Astrocyte of the spinal cord (primary cell): ENCODE results near the gene DLGAP1.
A peak's percentile ranks its signal among the peaks of the same experiment; 100 is the strongest.

Experiments
- DNase-seq: peaks from one replicate; pipeline ENCODE4 v3.0.0; 2011; ENCODE audit warnings: low read depth, low spot score
- H3K4me3 ChIP-seq: 2 replicates; pipeline ENCODE4 v1.5.1; 2011; ENCODE audit warnings: low read depth, mild to moderate bottlenecking, low read length, moderate library complexity
- in situ Hi-C: cut with HindIII; loops from 2 replicates; pipeline ENCODE4 v1.10.0; 2017; ENCODE audit warnings: low sequenced_read_pairs
- TF ChIP-seq, protein P1 (sequence below): IDR thresholded peaks from 2 replicates; pipeline ENCODE4 v1.5.1; 2012; ENCODE audit warnings: low read depth, mild to moderate bottlenecking, low read length, inconsistent platforms

The DLGAP1 gene

DNA sequence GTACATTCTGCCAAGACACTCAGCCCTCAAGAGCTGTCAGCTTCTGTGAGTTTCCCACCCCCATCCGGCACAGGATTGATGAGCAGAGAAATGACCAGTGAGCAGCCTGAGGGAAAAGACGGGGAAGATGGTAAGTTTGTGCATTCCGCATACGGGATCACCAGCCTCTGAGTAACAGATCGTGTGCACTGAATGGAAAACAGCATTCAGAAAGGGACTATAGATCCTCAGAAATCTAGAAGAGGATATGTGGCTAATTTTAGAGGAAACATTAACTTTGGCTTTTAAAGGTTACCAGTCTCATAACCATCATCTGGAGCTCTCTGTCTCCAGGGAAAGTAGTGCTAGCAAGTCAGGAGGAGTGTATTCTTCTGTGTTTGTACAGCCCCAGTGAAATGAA lies 679.1 kb downstream of the DLGAP1 start:
- no peak for DNase-seq
- in situ Hi-C loops, result no loop called here
- no peak overlapping the region for H3K4me3 ChIP-seq
- TF ChIP-seq, protein P1, sequence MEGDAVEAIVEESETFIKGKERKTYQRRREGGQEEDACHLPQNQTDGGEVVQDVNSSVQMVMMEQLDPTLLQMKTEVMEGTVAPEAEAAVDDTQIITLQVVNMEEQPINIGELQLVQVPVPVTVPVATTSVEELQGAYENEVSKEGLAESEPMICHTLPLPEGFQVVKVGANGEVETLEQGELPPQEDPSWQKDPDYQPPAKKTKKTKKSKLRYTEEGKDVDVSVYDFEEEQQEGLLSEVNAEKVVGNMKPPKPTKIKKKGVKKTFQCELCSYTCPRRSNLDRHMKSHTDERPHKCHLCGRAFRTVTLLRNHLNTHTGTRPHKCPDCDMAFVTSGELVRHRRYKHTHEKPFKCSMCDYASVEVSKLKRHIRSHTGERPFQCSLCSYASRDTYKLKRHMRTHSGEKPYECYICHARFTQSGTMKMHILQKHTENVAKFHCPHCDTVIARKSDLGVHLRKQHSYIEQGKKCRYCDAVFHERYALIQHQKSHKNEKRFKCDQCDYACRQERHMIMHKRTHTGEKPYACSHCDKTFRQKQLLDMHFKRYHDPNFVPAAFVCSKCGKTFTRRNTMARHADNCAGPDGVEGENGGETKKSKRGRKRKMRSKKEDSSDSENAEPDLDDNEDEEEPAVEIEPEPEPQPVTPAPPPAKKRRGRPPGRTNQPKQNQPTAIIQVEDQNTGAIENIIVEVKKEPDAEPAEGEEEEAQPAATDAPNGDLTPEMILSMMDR, result no peak

DNA sequence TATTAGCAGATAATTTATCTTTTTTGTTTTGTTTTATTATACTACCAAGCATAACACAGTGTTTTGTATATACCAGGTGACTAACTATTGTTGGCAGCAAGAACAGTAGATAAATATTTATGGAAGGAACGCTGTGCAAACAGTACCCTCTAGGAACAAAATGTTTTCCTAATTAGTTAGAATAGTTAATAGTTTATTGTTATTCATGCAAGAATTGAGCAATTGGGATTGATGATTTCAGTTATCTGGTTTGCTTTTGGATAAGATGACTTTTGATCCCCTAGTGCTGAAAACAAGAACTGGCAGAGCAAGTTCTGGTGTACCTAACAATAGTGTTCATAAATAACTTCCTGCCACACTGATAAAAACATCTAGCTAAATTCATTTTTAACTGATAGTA lies 681.8 kb downstream of the DLGAP1 start:
- no peak for DNase-seq
- TF ChIP-seq, protein P1, result no peak
- in situ Hi-C loops, result no loop called here
- no peak overlapping the region for H3K4me3 ChIP-seq

DNA sequence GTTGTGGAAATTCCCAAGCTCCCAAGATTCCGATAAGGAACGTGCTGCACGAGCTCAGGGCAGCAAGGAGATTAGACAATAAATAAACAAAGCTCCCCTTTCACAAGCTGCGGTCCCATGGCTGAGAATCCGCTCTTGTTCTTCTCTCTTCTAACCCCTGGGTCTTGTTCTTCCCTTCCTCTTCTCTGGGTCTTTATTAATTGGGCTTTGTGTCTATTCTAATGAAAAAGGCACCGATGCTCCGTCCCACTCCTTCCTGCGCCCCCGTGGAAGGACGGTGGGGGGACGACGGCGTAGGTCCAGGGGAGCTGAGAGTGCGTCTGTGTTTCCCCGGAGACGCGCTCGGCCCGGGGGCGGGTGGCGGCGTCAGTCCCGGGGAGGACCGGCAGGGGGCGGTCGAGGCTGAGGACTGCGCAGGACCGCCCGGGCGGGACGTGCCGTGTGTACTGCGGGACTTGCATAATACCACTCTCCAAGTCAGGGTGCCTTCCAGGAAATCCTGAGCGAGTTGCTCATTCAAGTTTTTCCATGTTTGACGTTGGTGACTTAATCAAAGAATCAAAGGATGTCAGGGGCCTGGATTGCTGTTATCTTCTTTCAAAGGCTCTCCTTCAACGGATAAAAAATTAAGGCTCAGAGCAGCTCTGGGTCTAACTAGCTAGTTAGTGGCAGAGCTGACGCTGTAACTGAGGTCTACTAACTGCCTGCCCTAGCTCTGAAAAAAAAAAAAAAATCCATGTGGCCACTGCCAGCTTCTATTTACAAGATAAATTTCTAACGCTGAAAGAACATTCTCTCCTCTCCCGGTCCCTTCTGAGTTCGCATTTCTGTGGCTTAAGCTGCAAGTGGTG lies 683.8 kb downstream of the DLGAP1 start:
- TF ChIP-seq, protein P1, result peak; percentile 82
- in situ Hi-C loops, result no loop called here
- H3K4me3 ChIP-seq, result peak overlapping the region; percentile 43
- DNase-seq, result peak; percentile 92

DNA sequence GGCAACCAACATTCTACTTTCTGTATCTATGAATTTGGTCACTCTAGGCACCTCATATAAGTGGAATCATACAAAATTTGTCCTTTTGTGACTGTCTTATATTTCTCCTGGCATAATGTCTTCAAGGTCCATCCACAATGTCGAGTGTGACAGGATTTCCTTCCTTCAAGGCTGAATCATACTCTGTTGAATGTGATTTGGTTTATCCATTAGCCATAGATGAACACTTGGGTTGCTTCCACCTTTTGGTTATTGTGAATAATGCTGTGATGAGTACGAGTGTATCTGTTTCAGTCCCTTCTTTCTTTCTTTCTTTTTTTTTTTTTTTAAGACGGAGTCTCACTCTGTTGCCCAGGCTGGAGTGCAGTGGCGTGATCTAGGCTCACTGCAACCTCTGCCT lies 693.8 kb downstream of the DLGAP1 start:
- TF ChIP-seq, protein P1, result no peak
- DNase-seq, result no peak
- in situ Hi-C loops, result no loop called here

DNA sequence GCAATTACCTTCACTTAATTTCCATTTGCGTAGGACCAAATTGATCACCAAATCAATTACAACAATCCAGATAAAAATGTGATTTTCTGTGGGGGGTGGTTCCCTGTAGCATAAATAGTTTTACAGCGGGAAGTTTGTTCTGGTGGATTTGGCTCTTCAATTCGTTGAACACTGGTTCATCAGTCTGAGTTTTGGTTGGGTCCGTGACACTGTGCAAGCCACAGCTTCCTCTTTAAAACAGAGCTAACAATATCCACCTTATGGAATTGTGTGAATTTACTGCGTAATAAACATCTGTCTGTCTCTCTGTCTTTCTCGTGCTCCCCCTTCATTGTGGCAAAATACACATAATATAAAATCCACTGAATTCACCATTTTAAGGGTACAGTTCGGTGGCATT lies 694.4 kb downstream of the DLGAP1 start:
- H3K4me3 ChIP-seq, result no peak overlapping the region
- in situ Hi-C loops, result no loop called here

More for the DNA sequence above, 693.8 kb downstream of the DLGAP1 start:
- no peak overlapping the region for H3K4me3 ChIP-seq

DNA sequence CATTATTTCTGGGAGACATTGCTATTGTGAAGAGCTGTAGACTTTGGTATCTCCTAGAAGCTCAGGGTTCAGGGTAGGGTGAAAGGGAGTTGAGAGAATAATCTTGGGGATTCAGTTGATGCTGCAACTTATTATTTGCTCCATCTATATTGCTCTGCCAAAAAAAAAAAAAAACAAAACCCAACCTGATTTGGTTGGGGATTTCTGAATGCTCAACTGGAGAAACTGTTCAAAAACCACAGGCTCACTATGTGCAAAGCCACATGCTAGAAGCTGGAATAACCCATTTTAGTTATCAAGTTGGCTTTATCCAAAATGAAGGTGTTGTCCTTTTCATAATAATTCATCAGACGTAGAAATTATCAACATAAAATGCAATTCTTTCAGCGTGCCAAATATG lies 696.0 kb downstream of the DLGAP1 start:
- TF ChIP-seq, protein P1, result no peak
- DNase-seq, result no peak
- H3K4me3 ChIP-seq, result no peak overlapping the region
- in situ Hi-C loops, result no loop called here

More for the DNA sequence above, 694.4 kb downstream of the DLGAP1 start:
- DNase-seq, result no peak
- TF ChIP-seq, protein P1, result no peak
